Measurements from ENCODE around the gene CBX3. TPM values are rescaled to one million over a fixed set of nuclear protein-coding genes. Genes with fewer than 3 reads are reported as not detected.

The CBX3 gene
- total and polyA plus RNA-seq, 2 of the 13 experiments (the other 11 are each of a cell fraction or from before 2014, with no cell fraction given), result 53.9 to 249 TPM

DNA sequence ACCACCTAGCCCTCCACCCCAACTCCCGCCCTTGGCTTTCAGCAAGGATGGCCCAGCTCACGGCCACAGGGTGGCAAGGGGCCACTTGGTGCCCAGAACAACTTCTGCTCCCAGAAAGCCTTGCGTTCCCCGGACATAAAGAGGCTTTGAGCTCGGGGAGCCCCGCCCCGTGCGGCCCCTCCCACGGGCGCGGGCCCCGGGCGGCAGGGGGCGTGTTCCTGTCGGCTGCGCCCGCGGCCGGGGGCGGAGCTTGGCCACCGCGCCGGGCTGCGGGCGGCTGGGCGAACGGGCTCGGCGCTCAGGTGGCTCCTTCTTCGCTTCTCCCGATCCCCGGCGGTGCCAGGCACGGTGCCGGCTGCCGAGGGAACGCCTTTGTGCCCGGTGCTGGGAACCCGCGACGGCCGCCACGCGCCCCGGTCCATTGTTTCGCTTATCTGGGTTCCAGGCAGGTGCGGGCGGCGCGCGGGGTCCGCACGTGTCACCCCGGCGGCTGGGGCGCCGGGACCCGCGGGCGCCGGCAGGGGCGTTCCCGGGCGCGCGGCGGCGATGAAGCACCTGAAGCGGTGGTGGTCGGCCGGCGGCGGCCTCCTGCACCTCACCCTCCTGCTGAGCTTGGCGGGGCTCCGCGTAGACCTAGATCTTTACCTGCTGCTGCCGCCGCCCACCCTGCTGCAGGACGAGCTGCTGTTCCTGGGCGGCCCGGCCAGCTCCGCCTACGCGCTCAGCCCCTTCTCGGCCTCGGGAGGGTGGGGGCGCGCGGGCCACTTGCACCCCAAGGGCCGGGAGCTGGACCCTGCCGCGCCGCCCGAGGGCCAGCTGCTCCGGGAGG lies 49.4 kb upstream of the CBX3 start, which contains the start of gene NFE2L3:
Gene NFE2L3, plus strand, starts transcription at position 246 of the 829 bp plus-strand sequence. Its CDS starts 301 bp downstream, at position 547.
- Histone ChIP-seq H3K27me3 (ENCODE audit: control insufficient read depth in 1 of 2, insufficient read depth in 2 of 2, low read length in 2 of 2) (peaks cover 0 to 13% of the 10 kb centered on the region in 2 experiments; a peak in 3 of 5 replicates), H3K4me2 (ENCODE audit: low read depth, low read length) (peak within 1 kb of the TSS; percentile 81), H3K9ac (ENCODE audit: insufficient read depth, low read depth, low read length) (peak within 1 kb of the TSS; percentile 54), H3K4me3 (replicated peaks in 1 of 3; ENCODE audit: insufficient read depth in 1 of 3, low read depth in 2 of 3, low read length in 3 of 3) (peak within 1 kb of the TSS; percentile 58 to 72 (median 70)), H2AFZ (ENCODE audit: low read length) (no peak within 1 kb of the TSS), H3K4me1 (ENCODE audit: insufficient read depth, low read length) (peaks cover 53% of the 10 kb centered on the region), H3K36me3 (replicated peaks in 1 of 2; ENCODE audit: control insufficient read depth in 1 of 2, insufficient read depth in 2 of 2, low read length in 2 of 2) (no peaks in the 10 kb centered on the region), H3K27ac (ENCODE audit: extremely low read length, insufficient read depth, low read length) (no peak within 1 kb of the TSS), H3K9me3 (ENCODE audit: low read length) (no peaks in the 10 kb centered on the region), H4K20me1 (ENCODE audit: insufficient read depth, low read length) (no peaks in the 10 kb centered on the region), H3K79me2 (ENCODE audit: insufficient read depth, low read length) (no peaks in the 10 kb centered on the region)
- DNase-seq (ENCODE audit: low spot score) (peak; percentile 76), FAIRE-seq (no peak), ATAC-seq (peak; percentile 83)
- ChIA-PET CTCF (ENCODE audit: low intra/inter-chr PET ratio, low total read pairs) (no interaction called here), POLR2A (interaction anchor here (0.8 to 2.4 kb wide), 8 partner anchors 9 to 200 kb away, joined by 3 to 36 read pairs (median 5); partner anchors contain the start of genes CBX3 and HNRNPA2B1)
- intact Hi-C loops (cut with micrococcal nuclease; ENCODE audit: unreplicated experiment), result loop anchor here (2.0 to 10.0 kb wide), 2 partner anchors 47 to 57 kb away; no protein-coding TSS in a partner anchor
- in situ Hi-C loops (cut with HindIII; ENCODE audit: extremely low pct_ligation_motif_present, low pct_unique_long_range_greater_than_20kb), result no loop called here
- 0% methylated on average over 11 of the region's 95 CpGs for WGBS (ENCODE audit: low lambda C conversion rate)
- BruUV-seq (replicated peaks), result no TSS peak
- peak; percentile 25; the same call in 1 of the 2 replicates for TF ChIP-seq PHF8 (CRISPR knock-in tag; IDR thresholded peaks at IDR 0.05)
- no peak for TF ChIP-seq U2AF1 (optimal IDR thresholded peaks at IDR 0.05; ENCODE audit: low read depth, low read length)
- no peak for TF ChIP-seq TBX3 (IDR thresholded peaks at IDR 0.05; ENCODE audit: borderline replicate concordance)
- no peak for TF ChIP-seq ZNF672 (CRISPR knock-in tag; IDR thresholded peaks at IDR 0.05)
- TF ChIP-seq, protein P1, sequence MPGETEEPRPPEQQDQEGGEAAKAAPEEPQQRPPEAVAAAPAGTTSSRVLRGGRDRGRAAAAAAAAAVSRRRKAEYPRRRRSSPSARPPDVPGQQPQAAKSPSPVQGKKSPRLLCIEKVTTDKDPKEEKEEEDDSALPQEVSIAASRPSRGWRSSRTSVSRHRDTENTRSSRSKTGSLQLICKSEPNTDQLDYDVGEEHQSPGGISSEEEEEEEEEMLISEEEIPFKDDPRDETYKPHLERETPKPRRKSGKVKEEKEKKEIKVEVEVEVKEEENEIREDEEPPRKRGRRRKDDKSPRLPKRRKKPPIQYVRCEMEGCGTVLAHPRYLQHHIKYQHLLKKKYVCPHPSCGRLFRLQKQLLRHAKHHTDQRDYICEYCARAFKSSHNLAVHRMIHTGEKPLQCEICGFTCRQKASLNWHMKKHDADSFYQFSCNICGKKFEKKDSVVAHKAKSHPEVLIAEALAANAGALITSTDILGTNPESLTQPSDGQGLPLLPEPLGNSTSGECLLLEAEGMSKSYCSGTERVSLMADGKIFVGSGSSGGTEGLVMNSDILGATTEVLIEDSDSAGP (CRISPR knock-in tag; IDR thresholded peaks at IDR 0.05; ENCODE audit: borderline replicate concordance), result peak; percentile 23; the same call in 1 of the 2 replicates
- TF ChIP-seq NFYC (CRISPR knock-in tag; IDR thresholded peaks at IDR 0.05), result no peak
- TF ChIP-seq ZNF367 (CRISPR knock-in tag; IDR thresholded peaks at IDR 0.05; ENCODE audit: borderline replicate concordance), result no peak
- TF ChIP-seq TGIF2 (CRISPR knock-in tag; IDR thresholded peaks at IDR 0.05), result 0 out of 2 replicates have a peak, but pooled peaks have one; percentile 26
- no peak for TF ChIP-seq HOXD1 (CRISPR knock-in tag; IDR thresholded peaks at IDR 0.05)
- TF ChIP-seq MAFK (conservative IDR thresholded peaks at IDR 0.05 in 1 of 2, IDR thresholded peaks at IDR 0.05 in 1 of 2; ENCODE audit: low read length in 2 of 2), result no peak
- TF ChIP-seq SAP130 (CRISPR knock-in tag; IDR thresholded peaks at IDR 0.05; ENCODE audit: low read depth), result peak; percentile 45; the same call in 1 of the 2 replicates
- TF ChIP-seq, protein P2, sequence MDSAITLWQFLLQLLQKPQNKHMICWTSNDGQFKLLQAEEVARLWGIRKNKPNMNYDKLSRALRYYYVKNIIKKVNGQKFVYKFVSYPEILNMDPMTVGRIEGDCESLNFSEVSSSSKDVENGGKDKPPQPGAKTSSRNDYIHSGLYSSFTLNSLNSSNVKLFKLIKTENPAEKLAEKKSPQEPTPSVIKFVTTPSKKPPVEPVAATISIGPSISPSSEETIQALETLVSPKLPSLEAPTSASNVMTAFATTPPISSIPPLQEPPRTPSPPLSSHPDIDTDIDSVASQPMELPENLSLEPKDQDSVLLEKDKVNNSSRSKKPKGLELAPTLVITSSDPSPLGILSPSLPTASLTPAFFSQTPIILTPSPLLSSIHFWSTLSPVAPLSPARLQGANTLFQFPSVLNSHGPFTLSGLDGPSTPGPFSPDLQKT (CRISPR knock-in tag; IDR thresholded peaks at IDR 0.05; ENCODE audit: borderline replicate concordance), result no peak
- TF ChIP-seq POLR2AphosphoS5 (IDR thresholded peaks at IDR 0.05; ENCODE audit: low read depth, low read length), result peak; percentile 35; the same call in 1 of the 2 replicates
- no peak for TF ChIP-seq SP140L (CRISPR knock-in tag; IDR thresholded peaks at IDR 0.05; ENCODE audit: borderline replicate concordance)
- TF ChIP-seq SRSF4 (IDR thresholded peaks at IDR 0.05; ENCODE audit: low read depth, low read length, poor library complexity, severe bottlenecking), result no peak
- no peak for TF ChIP-seq SOX13 (IDR thresholded peaks at IDR 0.05)
- no peak for TF ChIP-seq SOX13 (CRISPR knock-in tag; conservative IDR thresholded peaks at IDR 0.05 in 1 of 2, IDR thresholded peaks at IDR 0.05 in 1 of 2)
- TF ChIP-seq CCDC6 (CRISPR knock-in tag; IDR thresholded peaks at IDR 0.05), result peak; percentile 66; the same call in 1 of the 2 replicates
- TF ChIP-seq, protein P3, sequence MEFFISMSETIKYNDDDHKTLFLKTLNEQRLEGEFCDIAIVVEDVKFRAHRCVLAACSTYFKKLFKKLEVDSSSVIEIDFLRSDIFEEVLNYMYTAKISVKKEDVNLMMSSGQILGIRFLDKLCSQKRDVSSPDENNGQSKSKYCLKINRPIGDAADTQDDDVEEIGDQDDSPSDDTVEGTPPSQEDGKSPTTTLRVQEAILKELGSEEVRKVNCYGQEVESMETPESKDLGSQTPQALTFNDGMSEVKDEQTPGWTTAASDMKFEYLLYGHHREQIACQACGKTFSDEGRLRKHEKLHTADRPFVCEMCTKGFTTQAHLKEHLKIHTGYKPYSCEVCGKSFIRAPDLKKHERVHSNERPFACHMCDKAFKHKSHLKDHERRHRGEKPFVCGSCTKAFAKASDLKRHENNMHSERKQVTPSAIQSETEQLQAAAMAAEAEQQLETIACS (CRISPR knock-in tag; IDR thresholded peaks at IDR 0.05), result peak; percentile 41; the same call in 1 of the 2 replicates
- TF ChIP-seq JUNB (CRISPR knock-in tag; IDR thresholded peaks at IDR 0.05; ENCODE audit: borderline replicate concordance), result no peak
- no peak for TF ChIP-seq TARDBP (CRISPR knock-in tag; IDR thresholded peaks at IDR 0.05)

Measured in HepG2 (cell line).